H1 (cell line): ENCODE results near the gene METRNL. TPM values are rescaled to one million over a fixed set of nuclear protein-coding genes. Genes with fewer than 3 reads are reported as not detected.

ENCODE experiments used
- CTCF ChIA-PET: fragments of 300-600 bp; sonication (Branson Sonifier 250); formaldehyde crosslinking; loops from one replicate; lab custom pipeline; 2021; ENCODE audit not compliant: partially characterized antibody; lab: Charles Lee
- POLR2A ChIA-PET: fragments of 300-600 bp; sonication (Branson Sonifier 250); formaldehyde crosslinking; loops from one replicate; lab custom pipeline; 2021; ENCODE audit warnings: inconsistent platforms; ENCODE audit not compliant: partially characterized antibody; lab: Charles Lee
- DNase-seq, 2 experiments: peaks; one replicate each; pipeline versions ENCODE4 v3.0.0 to v3.0.0-alpha.2; 2010 to 2022; ENCODE audit warnings: low spot score in 2 of 2, low read depth in 1 of 2, mixed read lengths in 1 of 2
- FAIRE-seq: peaks from 2 replicates; lab custom pipeline; 2011; peaks lifted over from hg19 to GRCh38; lab: Jason Lieb, UNC
- H2AFZ ChIP-seq: 2 replicates; pipeline ENCODE4 v1.8.1; 2012; ENCODE audit warnings: low read length, inconsistent platforms
- H2AK5ac ChIP-seq: 2 replicates; pipeline ENCODE4 v1.6.1; 2013; ENCODE audit warnings: low read depth, low read length
- H2BK120ac ChIP-seq: replicated peaks from 2 replicates; pipeline ENCODE3; 2013; ENCODE audit warnings: low read depth, low read length, inconsistent platforms
- H2BK12ac ChIP-seq: 2 replicates; pipeline ENCODE4 v1.6.1; 2013; ENCODE audit warnings: low read depth, low read length
- H2BK15ac ChIP-seq: 2 replicates; pipeline ENCODE4 v1.6.1; 2013; ENCODE audit warnings: low read length
- H2BK20ac ChIP-seq: 2 replicates; pipeline ENCODE4 v1.6.1; 2013; ENCODE audit warnings: low read length
- H2BK5ac ChIP-seq: 2 replicates; pipeline ENCODE4 v1.6.1; 2013; ENCODE audit warnings: low read depth, low read length
- H3K14ac ChIP-seq: 2 replicates; pipeline ENCODE4 v1.6.1; 2013; ENCODE audit warnings: inconsistent platforms; ENCODE audit not compliant: insufficient read length
- H3K18ac ChIP-seq: 2 replicates; pipeline ENCODE4 v1.6.1; 2013; ENCODE audit warnings: low read length; ENCODE audit errors: extremely low read depth
- H3K23ac ChIP-seq: 2 replicates; pipeline ENCODE4 v1.6.1; 2013; ENCODE audit warnings: inconsistent platforms; ENCODE audit not compliant: insufficient read length
- H3K23me2 ChIP-seq: 2 replicates; pipeline ENCODE4 v1.6.1; 2013; ENCODE audit warnings: low read depth, low read length
- H3K27ac ChIP-seq: 2 replicates; pipeline ENCODE4 v1.6.1; 2011; ENCODE audit warnings: low read depth, low read length, inconsistent platforms
- H3K27me3 ChIP-seq, 4 experiments: replicated peaks in 1 of 4; 1 replicate in 1 of 4; 2 replicates in 3 of 4; pipeline versions ENCODE4 v1.6.1 to v1.8.1; 2011 to 2013; ENCODE audit warnings: low read length in 3 of 4, mild to moderate bottlenecking in 3 of 4, inconsistent platforms in 2 of 4, mixed read lengths in 2 of 4, moderate library complexity in 1 of 4; ENCODE audit not compliant: control insufficient read depth in 3 of 4, insufficient read depth in 3 of 4; ENCODE audit errors: extremely low read depth in 1 of 4
- H3K36me3 ChIP-seq, 4 experiments: 2 replicates each; pipeline versions ENCODE4 v1.6.1 to v1.8.1; 2011 to 2013; ENCODE audit warnings: mild to moderate bottlenecking in 4 of 4, low read length in 3 of 4, moderate library complexity in 2 of 4, control low read depth in 1 of 4, inconsistent platforms in 1 of 4; ENCODE audit not compliant: insufficient read depth in 4 of 4, control insufficient read depth in 2 of 4
- H3K4ac ChIP-seq: replicated peaks from 2 replicates; pipeline ENCODE3; 2013; ENCODE audit warnings: low read length, low read depth, mixed read lengths, inconsistent platforms; ENCODE audit not compliant: insufficient read length
- H3K4me1 ChIP-seq, 4 experiments: replicated peaks in 1 of 4; 1 replicate in 1 of 4; 2 replicates in 3 of 4; pipeline versions ENCODE4 v1.6.1 to v1.8.1; 2011 to 2013; ENCODE audit warnings: low read length in 3 of 4, inconsistent platforms in 2 of 4, mixed read lengths in 1 of 4; ENCODE audit not compliant: insufficient read depth in 4 of 4, control insufficient read depth in 3 of 4
- H3K4me2 ChIP-seq, 2 experiments: 2 replicates each; pipeline versions ENCODE4 v1.6.1 to v1.8.1; 2011 to 2013; ENCODE audit warnings: low read depth in 2 of 2, low read length in 2 of 2, control low read depth in 1 of 2, inconsistent platforms in 1 of 2, mild to moderate bottlenecking in 1 of 2; ENCODE audit not compliant: insufficient read depth in 1 of 2
- H3K4me3 ChIP-seq, 4 experiments: fragments of 200-600, 300-600 bp in 1 of 4; sonication (generic), shearing (Covaris generic), sonication (Bioruptor Twin) in 1 of 4; 2 replicates each; pipeline versions ENCODE4 v1.5.1 to v1.8.1; 2011 to 2016; ENCODE audit warnings: low read length in 4 of 4, low read depth in 3 of 4, control low read depth in 2 of 4, inconsistent platforms in 2 of 4, mild to moderate bottlenecking in 2 of 4, mixed read lengths in 1 of 4, moderate library complexity in 1 of 4; ENCODE audit not compliant: insufficient read depth in 2 of 4; ENCODE audit errors: extremely low read depth in 1 of 4
- H3K56ac ChIP-seq: replicated peaks from 2 replicates; pipeline ENCODE3; 2013; ENCODE audit warnings: low read depth, mild to moderate bottlenecking, mixed read lengths, low read length, inconsistent platforms; ENCODE audit not compliant: insufficient read length
- H3K79me1 ChIP-seq: 2 replicates; pipeline ENCODE4 v1.6.1; 2013; ENCODE audit warnings: low read depth, low read length, control low read depth
- H3K79me2 ChIP-seq, 2 experiments: 2 replicates each; pipeline versions ENCODE4 v1.6.1 to v1.8.1; 2012 to 2013; ENCODE audit warnings: low read length in 2 of 2, mild to moderate bottlenecking in 2 of 2, inconsistent platforms in 1 of 2; ENCODE audit not compliant: insufficient read depth in 2 of 2, control insufficient read depth in 1 of 2
- H3K9ac ChIP-seq, 4 experiments: replicated peaks in 1 of 4; 1 replicate in 1 of 4; 2 replicates in 3 of 4; pipeline versions ENCODE4 v1.6.1 to v1.8.1; 2011 to 2013; ENCODE audit warnings: low read depth in 3 of 4, low read length in 3 of 4, control low read depth in 2 of 4, mild to moderate bottlenecking in 2 of 4, moderate library complexity in 2 of 4, inconsistent platforms in 1 of 4; ENCODE audit errors: extremely low read depth in 1 of 4
- H3K9me3 ChIP-seq, 2 experiments: 2 replicates each; pipeline versions ENCODE4 v1.6.1 to v1.8.1; 2012 to 2013; ENCODE audit warnings: mild to moderate bottlenecking in 2 of 2, moderate library complexity in 2 of 2, control low read depth in 1 of 2, inconsistent platforms in 1 of 2, low read depth in 1 of 2, low read length in 1 of 2, mixed read lengths in 1 of 2; ENCODE audit not compliant: insufficient read depth in 2 of 2
- H4K20me1 ChIP-seq, 2 experiments: replicated peaks in 1 of 2; 2 replicates each; pipeline versions ENCODE3 to v1.8.1; 2011 to 2013; ENCODE audit warnings: inconsistent platforms in 2 of 2, low read length in 2 of 2, mild to moderate bottlenecking in 1 of 2; ENCODE audit not compliant: insufficient read depth in 2 of 2, control insufficient read depth in 1 of 2
- H4K5ac ChIP-seq: 2 replicates; pipeline ENCODE4 v1.6.1; 2013; ENCODE audit warnings: low read length, low read depth, mixed read lengths, inconsistent platforms; ENCODE audit not compliant: insufficient read length
- H4K8ac ChIP-seq: 2 replicates; pipeline ENCODE4 v1.8.0; 2013; ENCODE audit warnings: mild to moderate bottlenecking, moderate library complexity, low read length, inconsistent platforms; ENCODE audit not compliant: insufficient read depth; ENCODE audit errors: extremely low read depth
- H4K91ac ChIP-seq: replicated peaks from 2 replicates; pipeline ENCODE3; 2013; ENCODE audit warnings: low read length, mixed read lengths, inconsistent platforms; ENCODE audit not compliant: insufficient read length
- BCL11A ChIP-seq, 2 experiments: IDR thresholded peaks; one replicate each; pipeline ENCODE4 v1.6.1; 2011; ENCODE audit warnings: low read depth in 2 of 2, low read length in 2 of 2, mild to moderate bottlenecking in 2 of 2
- BRCA1 ChIP-seq: IDR thresholded peaks from 2 replicates; pipeline ENCODE4 v1.6.1; 2012; ENCODE audit warnings: low read depth, low read length, improper control_type of control experiment
- GABPA ChIP-seq: IDR thresholded peaks from 2 replicates; pipeline ENCODE4 v1.6.1; 2011; ENCODE audit warnings: mild to moderate bottlenecking, low read length, moderate library complexity, borderline replicate concordance; ENCODE audit not compliant: insufficient read depth
- HDAC6 ChIP-seq: IDR thresholded peaks from one replicate; pipeline ENCODE4 v1.7.1; 2012; ENCODE audit warnings: low read depth, mild to moderate bottlenecking, inconsistent platforms, low read length, moderate library complexity
- POLR2AphosphoS5 ChIP-seq: IDR thresholded peaks from 2 replicates; pipeline ENCODE4 v1.6.1; 2011; ENCODE audit warnings: low read depth, low read length
- RAD21 ChIP-seq, 2 experiments: IDR thresholded peaks in 1 of 2; conservative IDR thresholded peaks in 1 of 2; 2 replicates each; pipeline ENCODE4 v1.6.1; 2011; ENCODE audit warnings: low read depth in 2 of 2, low read length in 2 of 2, improper control_type of control experiment in 1 of 2, inconsistent platforms in 1 of 2, mild to moderate bottlenecking in 1 of 2, moderate library complexity in 1 of 2
- SIX5 ChIP-seq: IDR thresholded peaks from 2 replicates; pipeline ENCODE4 v1.6.1; 2011; ENCODE audit warnings: mild to moderate bottlenecking, low read depth, low read length
- WGBS, 2 experiments: shearing (Covaris generic) in 1 of 2; methylation state at CpG; one replicate each; pipeline versions ENCODE4 v1.1.6 to v1.1.7; 2013 to 2015; ENCODE audit warnings: low lambda C conversion rate in 2 of 2, mixed read lengths in 2 of 2, inconsistent platforms in 1 of 2, low coverage in 1 of 2, missing lambda C conversion rate in 1 of 2; ENCODE audit not compliant: insufficient replicate concordance in 2 of 2, insufficient coverage in 1 of 2, insufficient read length in 1 of 2; ENCODE audit errors: extremely low coverage in 1 of 2, missing lambda C conversion rate in 1 of 2; 5-methylcytosine and 5-hydroxymethylcytosine counted together
- polyA plus RNA-seq, 7 experiments: library from polyadenylated mRNA; depleted of rRNA in 3 of 7; stranded (reverse) in 5 of 7; unstranded in 2 of 7; fragments of >200 nt in 5 of 7; fragments of 200-250 nt in 2 of 7; gene quantifications; 1 replicate in 5 of 7; 2 replicates in 1 of 7; 4 replicates in 1 of 7; pipeline versions ENCODE4 v1.2.1 to v1.2.3, GENCODE V29; 2011 to 2013; ENCODE audit warnings: missing spikeins in 2 of 7, mixed read lengths in 2 of 7
- total RNA-seq: library from RNA; stranded (reverse); fragmentation: NEBNext Ultra II Directional; extraction: Animal tissue kit (Norgen Biotek cat#: 25700); gene quantifications from 2 replicates; pipeline ENCODE4 v1.2.1, GENCODE V29; 2021
- TF ChIP-seq, protein P1 (sequence below), 3 experiments: IDR thresholded peaks; 1 replicate in 2 of 3; 2 replicates in 1 of 3; pipeline versions ENCODE4 v1.5.1 to v1.6.1; 2011; ENCODE audit warnings: low read length in 3 of 3, mild to moderate bottlenecking in 3 of 3, inconsistent platforms in 2 of 3, low read depth in 1 of 3, moderate library complexity in 1 of 3; ENCODE audit not compliant: insufficient read depth in 1 of 3; ENCODE audit errors: control extremely low read depth in 1 of 3
- TF ChIP-seq, protein P2 (sequence below): IDR thresholded peaks from 2 replicates; pipeline ENCODE4 v1.6.1; 2012; ENCODE audit warnings: inconsistent platforms

Gene METRNL
- total and polyA plus RNA-seq, 2 of the 8 experiments (the other 6 are each of a cell fraction or from before 2014, with no cell fraction given): 13.9 to 14.2 TPM

DNA sequence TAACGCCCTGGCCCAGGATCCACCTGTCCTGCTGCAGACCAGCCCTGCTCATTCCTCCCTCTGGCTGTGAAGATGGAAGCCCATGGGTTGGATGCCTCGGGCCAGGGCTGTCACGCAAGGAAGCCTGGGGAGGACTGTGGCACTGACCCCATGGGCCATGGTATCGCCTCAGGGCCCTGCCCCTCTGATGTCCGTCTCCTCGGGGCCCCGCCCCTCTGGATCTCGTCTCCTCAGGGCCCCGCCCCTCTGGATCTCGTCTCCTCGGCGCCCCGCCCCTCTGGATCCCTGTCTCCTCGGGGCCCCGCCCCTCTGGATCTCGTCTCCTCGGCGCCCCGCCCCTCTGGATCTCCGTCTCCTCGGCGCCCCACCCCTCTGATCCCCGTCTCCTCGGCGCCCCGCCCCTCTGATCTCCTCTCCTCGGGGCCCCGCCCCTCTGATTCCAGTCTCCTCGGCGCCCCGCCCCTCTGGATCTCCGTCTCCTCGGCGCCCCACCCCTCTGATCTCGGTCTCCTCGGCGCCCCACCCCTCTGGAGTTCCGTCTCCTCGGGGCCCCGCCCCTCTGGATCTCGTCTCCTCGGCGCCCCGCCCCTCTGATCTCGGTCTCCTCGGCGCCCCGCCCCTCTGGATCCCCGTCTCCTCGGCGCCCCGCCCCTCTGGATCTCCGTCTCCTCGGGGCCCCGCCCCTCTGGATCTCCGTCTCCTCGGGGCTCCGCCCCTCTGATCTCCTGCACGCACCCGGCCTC, 24.0 kb downstream of the METRNL start:
- peaks cover 2 to 9% of the 10 kb centered on the region in 2 experiments; a peak in 2 of 4 replicates for H3K9me3 ChIP-seq
- H3K4me3 ChIP-seq: no peak overlapping the region
- H3K23me2 ChIP-seq: no peaks in the 10 kb centered on the region
- ChIA-PET POLR2A (interaction anchor here (1.8 kb wide), 1 partner anchor 15 kb away, joined by 7 read pairs; no protein-coding TSS in a partner anchor), CTCF (interaction anchor here (1.3 kb wide), 1 partner anchor 13 kb away, joined by 3 read pairs; no protein-coding TSS in a partner anchor)
- no peak overlapping the region for H4K8ac ChIP-seq
- no peak overlapping the region for H3K18ac ChIP-seq
- no peak overlapping the region for H2BK120ac ChIP-seq
- no peak overlapping the region for H2BK15ac ChIP-seq
- no peak overlapping the region for H2BK5ac ChIP-seq
- H2BK12ac ChIP-seq: no peak overlapping the region
- H4K91ac ChIP-seq: no peak overlapping the region
- no peak overlapping the region for H3K4me2 ChIP-seq
- no peaks in the 10 kb centered on the region for H3K79me2 ChIP-seq
- WGBS, 2 experiments: 92% methylated on average over 8 of the region's 60 CpGs; no CpG with 5 or more reads in 1 of the 2 experiments
- no peak overlapping the region for H3K14ac ChIP-seq
- no peak overlapping the region for H3K4ac ChIP-seq
- FAIRE-seq (no peak), DNase-seq (no peak)
- no peak overlapping the region for H2BK20ac ChIP-seq
- H3K27ac ChIP-seq: no peak overlapping the region
- no peak overlapping the region for H3K23ac ChIP-seq
- no peak overlapping the region for H2AFZ ChIP-seq
- no peak overlapping the region for H2AK5ac ChIP-seq
- H3K56ac ChIP-seq: no peak overlapping the region
- H3K9ac ChIP-seq: no peak overlapping the region
- no peaks in the 10 kb centered on the region; the same call in 1 of the 2 replicates for H3K79me1 ChIP-seq
- no peaks in the 10 kb centered on the region for H3K27me3 ChIP-seq
- no peaks in the 10 kb centered on the region for H3K36me3 ChIP-seq
- H4K5ac ChIP-seq: no peak overlapping the region
- H3K4me1 ChIP-seq: peaks cover 0 to 22% (median 5%) of the 10 kb centered on the region in 4 experiments; a peak in 4 of 7 replicates
- no peaks in the 10 kb centered on the region for H4K20me1 ChIP-seq
- TF ChIP-seq, protein P1, sequence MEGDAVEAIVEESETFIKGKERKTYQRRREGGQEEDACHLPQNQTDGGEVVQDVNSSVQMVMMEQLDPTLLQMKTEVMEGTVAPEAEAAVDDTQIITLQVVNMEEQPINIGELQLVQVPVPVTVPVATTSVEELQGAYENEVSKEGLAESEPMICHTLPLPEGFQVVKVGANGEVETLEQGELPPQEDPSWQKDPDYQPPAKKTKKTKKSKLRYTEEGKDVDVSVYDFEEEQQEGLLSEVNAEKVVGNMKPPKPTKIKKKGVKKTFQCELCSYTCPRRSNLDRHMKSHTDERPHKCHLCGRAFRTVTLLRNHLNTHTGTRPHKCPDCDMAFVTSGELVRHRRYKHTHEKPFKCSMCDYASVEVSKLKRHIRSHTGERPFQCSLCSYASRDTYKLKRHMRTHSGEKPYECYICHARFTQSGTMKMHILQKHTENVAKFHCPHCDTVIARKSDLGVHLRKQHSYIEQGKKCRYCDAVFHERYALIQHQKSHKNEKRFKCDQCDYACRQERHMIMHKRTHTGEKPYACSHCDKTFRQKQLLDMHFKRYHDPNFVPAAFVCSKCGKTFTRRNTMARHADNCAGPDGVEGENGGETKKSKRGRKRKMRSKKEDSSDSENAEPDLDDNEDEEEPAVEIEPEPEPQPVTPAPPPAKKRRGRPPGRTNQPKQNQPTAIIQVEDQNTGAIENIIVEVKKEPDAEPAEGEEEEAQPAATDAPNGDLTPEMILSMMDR (IDR thresholded peaks at IDR 0.05; ENCODE audit: control extremely low read depth in 1 of 3, insufficient read depth in 1 of 3, low read depth in 1 of 3, low read length in 3 of 3): no peak
- no peak for TF ChIP-seq GABPA
- TF ChIP-seq, protein P2, sequence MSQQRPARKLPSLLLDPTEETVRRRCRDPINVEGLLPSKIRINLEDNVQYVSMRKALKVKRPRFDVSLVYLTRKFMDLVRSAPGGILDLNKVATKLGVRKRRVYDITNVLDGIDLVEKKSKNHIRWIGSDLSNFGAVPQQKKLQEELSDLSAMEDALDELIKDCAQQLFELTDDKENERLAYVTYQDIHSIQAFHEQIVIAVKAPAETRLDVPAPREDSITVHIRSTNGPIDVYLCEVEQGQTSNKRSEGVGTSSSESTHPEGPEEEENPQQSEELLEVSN: no peak
- TF ChIP-seq RAD21 (IDR thresholded peaks at IDR 0.05 in 1 of 2, conservative IDR thresholded peaks at IDR 0.05 in 1 of 2; ENCODE audit: low read depth in 2 of 2, low read length in 2 of 2): no peak
- TF ChIP-seq SIX5: no peak
- TF ChIP-seq POLR2AphosphoS5: no peak
- TF ChIP-seq BRCA1: no peak
- TF ChIP-seq BCL11A (IDR thresholded peaks at IDR 0.05; ENCODE audit: low read depth in 2 of 2, low read length in 2 of 2): no peak
- TF ChIP-seq HDAC6: no peak
